ENCODE results near the gene DRD3. TPM values are rescaled to one million over a fixed set of nuclear protein-coding genes. Genes with fewer than 3 reads are reported as not detected.

Gene DRD3
- total RNA-seq, 4 donors from 2014 or later = not detected

- no peak for TF ChIP-seq CTCF (IDR thresholded peaks at IDR 0.05; ENCODE audit: low read depth)
Observed at GRCh38 chr3:114110439-114110838, 68.4 kb downstream of the DRD3 start.

- no peak for TF ChIP-seq CTCF (IDR thresholded peaks at IDR 0.05; ENCODE audit: low read depth)
Observed at GRCh38 chr3:114108137-114108536, 70.7 kb downstream of the DRD3 start.

GRCh38 chr3:114104414-114104813, 74.4 kb downstream of the DRD3 start:
- no peak for TF ChIP-seq CTCF (IDR thresholded peaks at IDR 0.05; ENCODE audit: low read depth)

GRCh38 chr3:114103858-114104257, 75.0 kb downstream of the DRD3 start:
- no peak for TF ChIP-seq CTCF (IDR thresholded peaks at IDR 0.05; ENCODE audit: low read depth)

GRCh38 chr3:114103181-114103580, 75.7 kb downstream of the DRD3 start:
- TF ChIP-seq CTCF (IDR thresholded peaks at IDR 0.05; ENCODE audit: low read depth) = no peak

- no peak for TF ChIP-seq CTCF (IDR thresholded peaks at IDR 0.05; ENCODE audit: low read depth)
Observed at GRCh38 chr3:114101101-114101500, 77.8 kb downstream of the DRD3 start.

- no peak for TF ChIP-seq CTCF (IDR thresholded peaks at IDR 0.05; ENCODE audit: low read depth)
Observed at GRCh38 chr3:114095796-114096195, 83.1 kb downstream of the DRD3 start.

Measured in subcutaneous adipose tissue (tissue), 4 donors.